Heart left ventricle (tissue), 16 donors: ENCODE data around the gene SLC2A5. TPM values are rescaled to one million over a fixed set of nuclear protein-coding genes. Genes with fewer than 3 reads are reported as not detected.
"Not testable (repeated sequence)": the region's sequence is repeated elsewhere in the genome, so short reads cannot be mapped to it uniquely, and the experiment has no call there.

Experiments
- ATAC-seq, 4 donors: fragments of 200-7000 bp; cut with Tn5 transposase; one replicate each; pipeline ENCODE4 v1.9.1; 2020 to 2022; ENCODE audit warnings: moderate library complexity in 4 of 4, mild to moderate bottlenecking in 3 of 4, moderate number of reproducible peaks in 1 of 4
- DNase-seq, 5 donors: peaks; one replicate each; pipeline ENCODE4 v3.0.0-alpha.2; 2020
- H3K27ac ChIP-seq, 12 donors: fragments of 200-600 bp; sonication (generic) in 4 of 12; one replicate each; pipeline versions ENCODE4 v1.5.0 to v1.8.0; 2016 to 2022; ENCODE audit warnings: mild to moderate bottlenecking in 2 of 12
- H3K27me3 ChIP-seq, 9 donors: fragments of 200-600 bp; sonication (generic) in 2 of 9; one replicate each; pipeline versions ENCODE4 v1.5.1 to v1.8.0; 2016 to 2022; ENCODE audit warnings: mild to moderate bottlenecking in 3 of 9
- H3K36me3 ChIP-seq, 9 donors: fragments of 200-600 bp; sonication (generic) in 2 of 9; one replicate each; pipeline versions ENCODE4 v1.5.0 to v1.8.0; 2018 to 2022; ENCODE audit warnings: mild to moderate bottlenecking in 2 of 9
- H3K4me1 ChIP-seq, 12 donors: fragments of 200-600 bp; sonication (generic) in 4 of 12; one replicate each; pipeline versions ENCODE4 v1.5.0 to v1.8.0; 2016 to 2022; ENCODE audit warnings: mild to moderate bottlenecking in 3 of 12
- H3K4me3 ChIP-seq, 12 donors: fragments of 200-600 bp; sonication (generic) in 4 of 12; one replicate each; pipeline versions ENCODE4 v1.5.0 to v1.8.0; 2017 to 2022; ENCODE audit warnings: mild to moderate bottlenecking in 9 of 12, moderate library complexity in 4 of 12
- H3K9me3 ChIP-seq, 12 donors: fragments of 200-600 bp; sonication (generic) in 4 of 12; one replicate each; pipeline versions ENCODE4 v1.5.0 to v1.8.0; 2016 to 2022; ENCODE audit warnings: mild to moderate bottlenecking in 1 of 12
- CTCF ChIP-seq, 12 donors: fragments of 200-600 bp; sonication (generic) in 4 of 12; IDR thresholded peaks; one replicate each; pipeline versions ENCODE4 v1.5.0 to v1.8.0; 2018 to 2022; ENCODE audit warnings: antibody characterized with exemption in 12 of 12, mild to moderate bottlenecking in 5 of 12
- POLR2A ChIP-seq, 2 donors: fragments of 450-650 bp; IDR thresholded peaks; one replicate each; pipeline ENCODE4 v1.6.1; 2017; ENCODE audit warnings: antibody characterized with exemption in 2 of 2, mild to moderate bottlenecking in 2 of 2, moderate library complexity in 2 of 2
- WGBS, 4 donors: extraction: QIAGEN DNeasy Blood & Tissue Kit in 2 of 4; methylation state at CpG; one replicate each; pipeline versions ENCODE4 v1.1.5 to v1.1.7; 2013 to 2018; 5-methylcytosine and 5-hydroxymethylcytosine counted together
- intact Hi-C, 10 donors: fragments of 100-400 bp; cut with DNase I; formaldehyde crosslinking; loops; one replicate each; pipeline versions ENCODE4 v1.11.1 to v1.14.2; 2022
- polyA plus RNA-seq, 2 donors: library from polyadenylated mRNA; stranded (reverse); fragments of 200-250 nt; gene quantifications; one replicate each; pipeline ENCODE4 v1.2.3, GENCODE V29; 2013
- total RNA-seq, 9 donors: library from RNA; depleted of rRNA in 2 of 9; stranded (reverse); fragments of >200 nt in 2 of 9; fragmentation: NEBNext Ultra II Directional in 3 of 9; extraction: Animal tissue kit (Norgen Biotek cat#: 25700) in 3 of 9; gene quantifications; one replicate each; pipeline versions ENCODE4 v1.1.0 to v1.2.4, GENCODE V29; 2016 to 2023
- donor health status: ischemic (EF 13 %, LVEDD 7.1; RV severe dilation, severe dysfunction).
- donor health status: healthy with polysubstance abuse.
- donor health status: DM: no; HTN: yes; CAD: no.
- donor health status: DM: no; HTN: no; CAD: no.
- donor health status: ischemic (EF 25% LVEDD 6.9; RV normal size, moderate dysfunction).
- donor health status: ischemic (EF 25% LVEDD 5.7; RV mildly dilated, moderate dysfunction).
- donor health status: healthy.
- donor health status: DM: yes; HTN: yes; CAD: no.
- donor health status: ischemic (EF 35%, LVEDD 5.7; RV mildly dilated, moderate dysfunction).
- donor health status: nonischemic (EF 11% LVEDD 7.7; RV severe dilation, severe dysfunction).
- donor health status: DM: yes; HTN: yes; CAD: no.
- donor health status: PGD.
- donor health status: ischemic (EF 29% LVEDD 5.4; RV normal size, mild dysfunction).
- donor health status: nonischemic (EF 23%, LVEDD 6.1; RV moderate dilation, normal function).

SLC2A5 gene
- total and polyA plus RNA-seq, 11 donors: 0.86 to 15.8 (median 2.3) TPM

GRCh38 chr1:9004031-9004699 is 65.3 kb downstream of the SLC2A5 start:
- ATAC-seq: no peak

GRCh38 chr1:9002215-9002560 is 67.2 kb downstream of the SLC2A5 start:
- H3K4me3 ChIP-seq, H3K4me1 ChIP-seq, H3K27ac ChIP-seq, DNase-seq, ATAC-seq, H3K9me3 ChIP-seq, H3K36me3 ChIP-seq, H3K27me3 ChIP-seq: not testable (repeated sequence)
- WGBS, 4 donors: 83 to 90% (median 88%) methylated on average over 11 of the region's 11 CpGs
- intact Hi-C loops: loop anchor here in 3 of 10 donors (5.0 kb wide), 2 partner anchors 80 to 85 kb away; no protein-coding TSS in a partner anchor

More at GRCh38 chr1:9004031-9004699, 65.3 kb downstream of the SLC2A5 start:
- TF ChIP-seq POLR2A (IDR thresholded peaks at IDR 0.05): no peak
- no peak for TF ChIP-seq CTCF (IDR thresholded peaks at IDR 0.05)
- no peaks in the 10 kb centered on the region for H3K27me3 ChIP-seq
- no peak overlapping the region for H3K27ac ChIP-seq
- intact Hi-C loops: loop anchor here in 3 of 10 donors (5.0 kb wide), 2 partner anchors 82 to 87 kb away; no protein-coding TSS in a partner anchor
- DNase-seq: no peak
- no peaks in the 10 kb centered on the region for H3K9me3 ChIP-seq
- no peaks in the 10 kb centered on the region for H3K36me3 ChIP-seq
- WGBS, 4 donors: 85 to 90% (median 88%) methylated on average over 9 to 11 of the region's 11 CpGs
- H3K4me1 ChIP-seq: peaks cover 0 to 8% (median 0%) of the 10 kb centered on the region in 12 donors
- H3K4me3 ChIP-seq: no peak overlapping the region

- intact Hi-C loops: loop anchor here in 3 of 10 donors (5.0 kb wide), 2 partner anchors 79 to 84 kb away; no protein-coding TSS in a partner anchor
- DNase-seq, H3K27me3 ChIP-seq, H3K27ac ChIP-seq, H3K9me3 ChIP-seq, H3K4me3 ChIP-seq, ATAC-seq, H3K4me1 ChIP-seq, H3K36me3 ChIP-seq: not testable (repeated sequence)
- 85 to 95% (median 91%) methylated on average over 13 of the region's 13 CpGs for WGBS, 4 donors
These were observed 67.8 kb downstream of the SLC2A5 start for GRCh38 chr1:9001534-9002214.

GRCh38 chr1:8993962-8994675 is 75.3 kb downstream of the SLC2A5 start:
- H3K4me1 ChIP-seq, H3K36me3 ChIP-seq, intact Hi-C loops, DNase-seq, H3K27ac ChIP-seq, ATAC-seq, H3K9me3 ChIP-seq, H3K27me3 ChIP-seq, H3K4me3 ChIP-seq: not testable (repeated sequence)
- WGBS, 4 donors: 83 to 97% (median 87%) methylated on average over 4 to 12 of the region's 13 CpGs

- Histone ChIP-seq H3K4me3 (no peak overlapping the region), H3K4me1 (peaks cover 0 to 5% (median 0%) of the 10 kb centered on the region in 12 donors), H3K9me3 (no peaks in the 10 kb centered on the region), H3K27me3 (no peaks in the 10 kb centered on the region), H3K27ac (no peak overlapping the region), H3K36me3 (no peaks in the 10 kb centered on the region)
- 91 to 94% (median 92%) methylated on average over 8 of the region's 8 CpGs for WGBS, 4 donors
- TF ChIP-seq POLR2A (IDR thresholded peaks at IDR 0.05) (no peak), CTCF (IDR thresholded peaks at IDR 0.05) (no peak)
- ATAC-seq (no peak), DNase-seq (no peak)
- intact Hi-C loops: no loop called here
These were observed 76.3 kb downstream of the SLC2A5 start for GRCh38 chr1:8992936-8993687.
